ENCODE results near the gene COBL. TPM values are rescaled to one million over a fixed set of nuclear protein-coding genes. Genes with fewer than 3 reads are reported as not detected.

Gene COBL
- total RNA-seq, 4 donors from 2014 or later: under 0.01 to 7.7 (median 2.6) TPM

DNA sequence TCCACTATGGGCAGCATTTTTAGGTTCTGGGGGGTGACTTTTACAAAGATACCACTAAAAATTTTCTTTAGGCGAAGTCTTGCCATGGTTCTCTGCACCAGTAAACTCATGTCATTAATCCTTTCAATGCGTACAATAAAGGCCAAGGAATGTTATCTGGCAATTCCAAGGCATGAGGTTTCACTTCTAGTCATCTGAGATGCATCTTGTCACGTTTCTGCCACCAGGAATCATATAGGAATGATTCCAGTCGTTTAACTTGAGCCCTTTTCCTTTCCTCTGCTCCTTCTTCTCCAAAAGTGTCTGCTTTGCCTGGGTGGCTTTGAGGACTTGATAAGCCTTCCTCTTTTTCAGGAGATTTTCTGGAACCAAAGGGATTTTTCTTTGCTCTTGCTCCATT is 56.8 kb downstream of the COBL start:
- Histone ChIP-seq H3K4me3 (no peak overlapping the region), H3K27ac (no peak overlapping the region), H3K4me1 (no peaks in the 10 kb centered on the region), H3K9me3 (no peaks in the 10 kb centered on the region), H3K36me3 (no peaks in the 10 kb centered on the region), H3K27me3 (no peaks in the 10 kb centered on the region)
- no peak for DNase-seq
- intact Hi-C loops (cut with DNase I; ENCODE audit: low total_unique reads): no loop called here
- no peak for TF ChIP-seq POLR2A (IDR thresholded peaks at IDR 0.05)
- TF ChIP-seq, protein P1, sequence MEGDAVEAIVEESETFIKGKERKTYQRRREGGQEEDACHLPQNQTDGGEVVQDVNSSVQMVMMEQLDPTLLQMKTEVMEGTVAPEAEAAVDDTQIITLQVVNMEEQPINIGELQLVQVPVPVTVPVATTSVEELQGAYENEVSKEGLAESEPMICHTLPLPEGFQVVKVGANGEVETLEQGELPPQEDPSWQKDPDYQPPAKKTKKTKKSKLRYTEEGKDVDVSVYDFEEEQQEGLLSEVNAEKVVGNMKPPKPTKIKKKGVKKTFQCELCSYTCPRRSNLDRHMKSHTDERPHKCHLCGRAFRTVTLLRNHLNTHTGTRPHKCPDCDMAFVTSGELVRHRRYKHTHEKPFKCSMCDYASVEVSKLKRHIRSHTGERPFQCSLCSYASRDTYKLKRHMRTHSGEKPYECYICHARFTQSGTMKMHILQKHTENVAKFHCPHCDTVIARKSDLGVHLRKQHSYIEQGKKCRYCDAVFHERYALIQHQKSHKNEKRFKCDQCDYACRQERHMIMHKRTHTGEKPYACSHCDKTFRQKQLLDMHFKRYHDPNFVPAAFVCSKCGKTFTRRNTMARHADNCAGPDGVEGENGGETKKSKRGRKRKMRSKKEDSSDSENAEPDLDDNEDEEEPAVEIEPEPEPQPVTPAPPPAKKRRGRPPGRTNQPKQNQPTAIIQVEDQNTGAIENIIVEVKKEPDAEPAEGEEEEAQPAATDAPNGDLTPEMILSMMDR (IDR thresholded peaks at IDR 0.05): no peak

DNA sequence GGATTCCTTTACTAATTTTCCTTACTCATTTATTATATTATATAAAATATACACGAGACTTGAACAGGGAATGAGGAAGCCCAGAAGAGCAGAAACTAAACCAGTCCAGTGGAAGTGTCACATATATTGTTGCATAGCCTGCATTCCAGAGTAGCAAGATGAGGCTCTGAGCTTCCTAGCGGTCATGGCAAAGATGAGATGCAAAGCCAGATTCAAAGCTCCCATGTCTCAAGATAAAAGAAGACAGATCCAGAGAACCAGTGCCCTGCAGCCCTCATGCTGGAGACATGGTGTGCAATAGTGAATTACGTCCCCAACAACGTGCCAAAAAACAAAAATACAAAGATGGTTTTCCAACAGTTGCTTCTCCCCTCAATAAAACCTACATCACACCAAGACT is 59.7 kb downstream of the COBL start:
- Histone ChIP-seq H3K9me3 (no peaks in the 10 kb centered on the region), H3K4me1 (no peaks in the 10 kb centered on the region), H3K36me3 (no peaks in the 10 kb centered on the region), H3K4me3 (no peak overlapping the region), H3K27me3 (no peaks in the 10 kb centered on the region), H3K27ac (no peak overlapping the region)
- intact Hi-C loops (cut with DNase I; ENCODE audit: low total_unique reads): no loop called here
- TF ChIP-seq, protein P1 (IDR thresholded peaks at IDR 0.05): no peak
- no peak for TF ChIP-seq POLR2A (IDR thresholded peaks at IDR 0.05)
- DNase-seq: no peak

DNA sequence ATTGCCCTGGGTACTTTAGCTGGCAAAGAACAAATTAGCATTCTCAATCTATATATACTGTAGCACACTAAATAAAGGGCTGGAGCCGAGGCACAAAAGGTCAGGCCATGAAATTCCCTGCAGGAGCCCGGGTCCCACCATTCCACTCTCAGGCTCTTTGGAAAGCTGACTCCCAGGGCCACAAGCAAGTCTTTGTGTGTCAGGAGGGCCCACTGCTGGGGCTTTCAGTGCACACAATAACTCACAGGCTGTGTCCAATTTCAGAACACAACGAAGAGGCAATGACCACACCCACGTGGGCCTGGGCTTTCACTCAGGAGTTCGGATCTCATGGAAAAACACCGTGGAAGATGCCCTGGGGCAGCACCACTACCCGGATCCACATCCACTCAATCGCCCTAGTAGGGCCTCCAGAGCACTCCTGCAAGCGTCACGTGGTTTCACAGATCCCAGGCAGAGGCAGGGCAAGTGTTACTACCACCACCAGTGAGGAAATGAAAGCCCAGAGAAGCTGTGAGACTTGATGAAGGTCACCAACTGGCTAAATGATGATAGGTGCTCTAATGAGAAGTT is 60.3 kb downstream of the COBL start:
- Histone ChIP-seq H3K27ac (no peak overlapping the region), H3K36me3 (no peaks in the 10 kb centered on the region), H3K4me3 (no peak overlapping the region), H3K4me1 (no peaks in the 10 kb centered on the region), H3K9me3 (no peaks in the 10 kb centered on the region), H3K27me3 (no peaks in the 10 kb centered on the region)
- DNase-seq: no peak
- TF ChIP-seq, protein P1 (IDR thresholded peaks at IDR 0.05): no peak
- no peak for TF ChIP-seq POLR2A (IDR thresholded peaks at IDR 0.05)
- intact Hi-C loops (cut with DNase I; ENCODE audit: low total_unique reads): no loop called here

DNA sequence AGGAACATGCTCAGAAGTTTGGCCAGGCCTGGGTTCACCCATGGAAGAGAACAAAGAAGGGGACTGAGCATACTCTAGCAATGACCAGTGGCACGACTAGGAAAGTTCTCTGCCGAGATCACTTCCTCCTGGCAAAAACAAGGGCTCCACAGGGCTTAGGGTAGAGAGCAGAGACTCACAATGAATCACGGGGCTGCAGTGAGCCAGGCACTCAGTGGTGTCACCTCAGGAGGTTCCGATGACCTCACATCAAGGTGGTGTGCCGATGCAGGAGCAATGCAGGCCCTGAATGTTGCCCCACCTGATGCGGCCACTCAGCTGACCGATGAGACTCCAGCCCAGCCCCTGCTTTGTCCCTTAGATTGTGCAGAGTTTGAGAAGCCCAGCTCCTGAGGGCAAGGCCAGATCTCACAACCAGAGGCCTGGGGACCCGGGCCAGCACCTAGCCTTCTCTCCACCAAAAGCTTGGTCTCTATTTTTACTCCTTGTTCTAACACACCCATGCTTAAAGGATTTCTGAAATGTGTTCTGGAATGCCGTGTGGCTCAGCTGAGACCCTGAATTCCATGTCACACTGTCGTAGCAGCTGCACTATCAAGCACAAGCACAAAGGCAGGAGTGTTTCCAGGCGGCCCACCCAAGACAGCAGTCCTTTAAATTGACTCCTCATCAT is 60.9 kb downstream of the COBL start:
- Histone ChIP-seq H3K27ac (no peak overlapping the region), H3K4me3 (no peak overlapping the region), H3K36me3 (no peaks in the 10 kb centered on the region), H3K27me3 (no peaks in the 10 kb centered on the region), H3K4me1 (no peaks in the 10 kb centered on the region), H3K9me3 (no peaks in the 10 kb centered on the region)
- intact Hi-C loops (cut with DNase I; ENCODE audit: low total_unique reads): no loop called here
- TF ChIP-seq, protein P1 (IDR thresholded peaks at IDR 0.05): no peak
- no peak for TF ChIP-seq POLR2A (IDR thresholded peaks at IDR 0.05)
- no peak for DNase-seq

DNA sequence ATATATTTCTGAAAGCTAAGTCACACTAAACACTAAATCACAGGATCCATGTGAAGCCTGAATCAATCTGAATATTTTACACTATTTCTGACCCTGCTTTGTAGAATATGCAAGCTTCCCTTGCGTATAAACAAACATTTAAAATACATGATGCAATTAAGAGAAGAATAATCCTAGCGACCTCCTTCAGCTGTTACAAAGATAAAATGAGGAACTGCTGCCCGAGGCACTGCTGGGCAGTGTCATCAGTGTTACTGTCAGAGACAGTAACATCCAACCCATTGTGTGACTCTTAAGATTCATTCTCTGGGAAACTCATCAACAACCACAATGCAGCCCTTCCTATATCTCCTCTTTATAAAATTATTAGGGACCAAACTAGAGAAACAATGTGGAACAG is 61.6 kb downstream of the COBL start:
- no peaks in the 10 kb centered on the region for H3K36me3 ChIP-seq
- H3K9me3 ChIP-seq: no peaks in the 10 kb centered on the region
- TF ChIP-seq, protein P1 (IDR thresholded peaks at IDR 0.05): no peak
- TF ChIP-seq POLR2A (IDR thresholded peaks at IDR 0.05): no peak
- no peak overlapping the region for H3K4me3 ChIP-seq
- H3K4me1 ChIP-seq: no peaks in the 10 kb centered on the region
- no peak for DNase-seq
- no peaks in the 10 kb centered on the region for H3K27me3 ChIP-seq
- intact Hi-C loops (cut with DNase I; ENCODE audit: low total_unique reads): no loop called here
- no peak overlapping the region for H3K27ac ChIP-seq

All from uterus (tissue), 4 donors.